Peyer's patch (tissue), 4 donors: ENCODE results near the gene ZNF189. TPM values are rescaled to one million over a fixed set of nuclear protein-coding genes. Genes with fewer than 3 reads are reported as not detected.

Experiments
- DNase-seq, 3 donors: peaks; one replicate each; pipeline ENCODE4 v3.0.0-alpha.2; 2017 to 2019
- H3K27ac ChIP-seq, 4 donors: fragments of 200-600 bp; sonication (generic); one replicate each; pipeline ENCODE4 v1.5.1; 2016 to 2019
- H3K27me3 ChIP-seq, 2 donors: fragments of 200-600 bp; sonication (generic); one replicate each; pipeline ENCODE4 v1.5.1; 2019
- H3K36me3 ChIP-seq, 3 donors: fragments of 200-600 bp; sonication (generic); one replicate each; pipeline ENCODE4 v1.5.1; 2016 to 2019
- H3K4me1 ChIP-seq, 4 donors: fragments of 200-600 bp; sonication (generic); one replicate each; pipeline ENCODE4 v1.5.1; 2016 to 2019
- H3K4me3 ChIP-seq, 4 donors: fragments of 200-600 bp; sonication (generic); 1 replicate in 3 of 4; 2 replicates in 1 of 4; pipeline ENCODE4 v1.5.1; 2016 to 2019; ENCODE audit warnings: mild to moderate bottlenecking in 1 of 4
- H3K9me3 ChIP-seq, 4 donors: fragments of 200-600 bp; sonication (generic); one replicate each; pipeline ENCODE4 v1.5.1; 2016 to 2019; ENCODE audit warnings: mild to moderate bottlenecking in 1 of 4
- CTCF ChIP-seq, 6 experiments: fragments of 450-650 bp in 4 of 6; fragments of 200-600 bp in 2 of 6; sonication (generic) in 1 of 6; IDR thresholded peaks; one replicate each; pipeline ENCODE4 v1.5.1; 2017 to 2019; ENCODE audit warnings: antibody characterized with exemption in 6 of 6, mild to moderate bottlenecking in 3 of 6, moderate library complexity in 1 of 6
- POLR2A ChIP-seq, 2 donors: fragments of 450-650 bp; IDR thresholded peaks; one replicate each; pipeline ENCODE4 v1.5.1; 2017; ENCODE audit warnings: antibody characterized with exemption in 2 of 2, mild to moderate bottlenecking in 2 of 2, moderate library complexity in 2 of 2
- total RNA-seq, 4 donors: library from RNA; depleted of rRNA; stranded (reverse); fragments of >200 nt; gene quantifications; one replicate each; pipeline ENCODE4 v1.1.0, GENCODE V29; 2016

Gene ZNF189
- total RNA-seq, 4 donors from 2014 or later: 22.8 to 33.0 (median 25.7) TPM

GRCh38 chr9:101366038-101366756 lies 32.5 kb upstream of the ZNF189 start:
- Histone ChIP-seq H3K9me3 (no peaks in the 10 kb centered on the region), H3K4me1 (no peaks in the 10 kb centered on the region), H3K36me3 (no peaks in the 10 kb centered on the region), H3K27ac (no peak overlapping the region), H3K4me3 (no peak overlapping the region), H3K27me3 (no peaks in the 10 kb centered on the region)
- TF ChIP-seq POLR2A (IDR thresholded peaks at IDR 0.05): no peak
- no peak for TF ChIP-seq CTCF (IDR thresholded peaks at IDR 0.05)
- no peak for DNase-seq

GRCh38 chr9:101367323-101367722 lies 31.3 kb upstream of the ZNF189 start:
- Histone ChIP-seq H3K9me3 (no peaks in the 10 kb centered on the region), H3K4me1 (no peaks in the 10 kb centered on the region), H3K36me3 (no peaks in the 10 kb centered on the region), H3K27me3 (no peaks in the 10 kb centered on the region), H3K27ac (no peak overlapping the region), H3K4me3 (no peak overlapping the region)
- TF ChIP-seq POLR2A (IDR thresholded peaks at IDR 0.05) (no peak), CTCF (IDR thresholded peaks at IDR 0.05) (no peak)
- no peak for DNase-seq

- no peaks in the 10 kb centered on the region for H3K9me3 ChIP-seq
- H3K27me3 ChIP-seq: no peaks in the 10 kb centered on the region
- H3K4me1 ChIP-seq: no peaks in the 10 kb centered on the region
- no peaks in the 10 kb centered on the region for H3K36me3 ChIP-seq
- no peak overlapping the region for H3K4me3 ChIP-seq
- H3K27ac ChIP-seq: no peak overlapping the region
- no peak for TF ChIP-seq CTCF (IDR thresholded peaks at IDR 0.05)
- no peak for TF ChIP-seq POLR2A (IDR thresholded peaks at IDR 0.05)
- DNase-seq: no peak
Observed at GRCh38 chr9:101369286-101369685, 29.4 kb upstream of the ZNF189 start.

GRCh38 chr9:101369884-101370531 lies 28.6 kb upstream of the ZNF189 start:
- Histone ChIP-seq H3K4me3 (no peak overlapping the region), H3K4me1 (no peaks in the 10 kb centered on the region), H3K36me3 (no peaks in the 10 kb centered on the region), H3K9me3 (no peaks in the 10 kb centered on the region), H3K27ac (no peak overlapping the region), H3K27me3 (no peaks in the 10 kb centered on the region)
- no peak for DNase-seq
- TF ChIP-seq CTCF (IDR thresholded peaks at IDR 0.05) (no peak), POLR2A (IDR thresholded peaks at IDR 0.05) (no peak)

GRCh38 chr9:101371813-101372212 lies 26.8 kb upstream of the ZNF189 start:
- no peak for DNase-seq
- Histone ChIP-seq H3K9me3 (no peaks in the 10 kb centered on the region), H3K27ac (no peak overlapping the region), H3K36me3 (no peaks in the 10 kb centered on the region), H3K4me1 (no peaks in the 10 kb centered on the region), H3K27me3 (no peaks in the 10 kb centered on the region), H3K4me3 (no peak overlapping the region)
- TF ChIP-seq CTCF (IDR thresholded peaks at IDR 0.05): no peak
- TF ChIP-seq POLR2A (IDR thresholded peaks at IDR 0.05): no peak
